SU-DHL-6 (cell line): ENCODE results near the gene NFAT5.
"Not testable (repeated sequence)": the region's sequence is repeated elsewhere in the genome, so short reads cannot be mapped to it uniquely, and the experiment has no call there.

ENCODE experiments used
- H2AFZ ChIP-seq: fragments of 200-600 bp; sonication (generic); 2 replicates; pipeline ENCODE4 v1.6.1; 2014; ENCODE audit warnings: low read depth, mild to moderate bottlenecking, moderate library complexity, mixed read lengths, antibody characterized with exemption, low read length; ENCODE audit not compliant: severe bottlenecking
- H3F3A ChIP-seq: fragments of 200-600 bp; shearing (Covaris generic); 2 replicates; pipeline ENCODE4 v1.6.0; 2016; ENCODE audit warnings: antibody characterized with exemption, mild to moderate bottlenecking; ENCODE audit not compliant: insufficient read depth
- H3K27ac ChIP-seq: fragments of 200-600 bp; sonication (generic); 2 replicates; pipeline ENCODE4 v1.5.1; 2016; ENCODE audit warnings: low read depth, mild to moderate bottlenecking, low read length, moderate library complexity, mixed read lengths
- H3K27me3 ChIP-seq: fragments of 200-600 bp; sonication (generic), shearing (Covaris generic); 2 replicates; pipeline ENCODE4 v1.6.0; 2014; ENCODE audit warnings: mild to moderate bottlenecking, low read length
- H3K36me3 ChIP-seq: fragments of 200-600 bp; sonication (generic); 2 replicates; pipeline ENCODE4 v1.6.1; 2014; ENCODE audit warnings: mild to moderate bottlenecking, low read length, mixed read lengths
- H3K4me2 ChIP-seq: fragments of 300-600, 200-600 bp; shearing (Covaris generic), sonication (generic); 2 replicates; pipeline ENCODE4 v1.6.0; 2014; ENCODE audit warnings: low read length, low read depth, mild to moderate bottlenecking; ENCODE audit not compliant: poor library complexity, severe bottlenecking
- H3K4me3 ChIP-seq: fragments of 200-600 bp; sonication (generic); 2 replicates; pipeline ENCODE4 v1.5.1; 2014; ENCODE audit warnings: antibody characterized with exemption, low read length, mild to moderate bottlenecking, mixed read lengths; ENCODE audit not compliant: insufficient read depth, poor library complexity, severe bottlenecking
- H3K79me2 ChIP-seq: fragments of 200-600 bp; sonication (generic); 2 replicates; pipeline ENCODE4 v1.6.1; 2014; ENCODE audit warnings: mild to moderate bottlenecking, low read length, moderate library complexity; ENCODE audit not compliant: insufficient read depth
- H3K9ac ChIP-seq: fragments of 200-600 bp; sonication (generic); 2 replicates; pipeline ENCODE4 v1.7.0; 2014; ENCODE audit warnings: mild to moderate bottlenecking, low read length
- H3K9me2 ChIP-seq: fragments of 200-600 bp; sonication (generic); replicated peaks from 2 replicates; pipeline ENCODE4 v1.6.1; 2014; ENCODE audit warnings: low read length; ENCODE audit not compliant: insufficient read depth
- H3K9me3 ChIP-seq: fragments of 200-600 bp; sonication (generic); 2 replicates; pipeline ENCODE4 v1.6.1; 2014; ENCODE audit warnings: low read length, mixed read lengths; ENCODE audit not compliant: insufficient read depth
- H4K20me1 ChIP-seq: fragments of 200-600 bp; sonication (generic); 2 replicates; pipeline ENCODE4 v1.6.1; 2014; ENCODE audit warnings: low read depth, mild to moderate bottlenecking, antibody characterized with exemption, low read length, moderate library complexity, mixed read lengths
- EZH2phosphoT487 ChIP-seq: fragments of 200-600 bp; sonication (generic), shearing (Covaris generic); conservative IDR thresholded peaks from 2 replicates; pipeline ENCODE4 v1.6.1; 2018; ENCODE audit warnings: mild to moderate bottlenecking, antibody characterized with exemption, low read length, moderate library complexity, mixed read lengths
- TF ChIP-seq, protein P1 (sequence below): fragments of 200-600 bp; sonication (generic); IDR thresholded peaks from one replicate; pipeline ENCODE4 v1.5.1; 2017; ENCODE audit warnings: antibody characterized with exemption, mild to moderate bottlenecking, low read length, moderate library complexity; ENCODE audit not compliant: insufficient read depth, poor library complexity, severe bottlenecking

The NFAT5 gene

DNA sequence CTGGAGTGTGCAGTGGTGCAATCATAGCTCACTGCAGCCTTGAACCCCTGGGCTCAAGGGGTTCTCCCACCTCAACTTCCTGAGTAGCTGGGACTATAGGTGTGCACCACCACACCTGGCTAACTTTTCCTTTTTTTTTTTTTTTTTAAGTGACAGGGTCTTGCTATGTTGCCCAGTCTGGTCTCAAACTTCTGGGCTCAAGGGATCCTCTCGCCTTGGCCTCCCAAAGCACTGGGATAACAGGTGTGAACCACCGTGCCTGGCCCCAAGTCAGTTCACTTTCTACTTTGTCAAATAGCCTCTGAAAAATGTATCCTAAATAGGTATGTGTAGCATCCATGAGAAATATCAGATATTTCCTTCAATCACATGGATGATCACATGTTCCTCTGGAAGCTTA, 9.9 kb upstream of the NFAT5 start:
- Histone ChIP-seq H3K9me3 (no peaks in the 10 kb centered on the region), H3K36me3 (no peaks in the 10 kb centered on the region), H3K9me2 (no peaks in the 10 kb centered on the region), H2AFZ (no peak overlapping the region), H3K79me2 (no peaks in the 10 kb centered on the region), H3K9ac (no peak overlapping the region), H3K4me2 (no peak overlapping the region), H3K27me3 (no peaks in the 10 kb centered on the region), H4K20me1 (no peaks in the 10 kb centered on the region), H3K4me3 (no peak overlapping the region), H3F3A (no peaks in the 10 kb centered on the region), H3K27ac (no peak overlapping the region)
- TF ChIP-seq, protein P1, sequence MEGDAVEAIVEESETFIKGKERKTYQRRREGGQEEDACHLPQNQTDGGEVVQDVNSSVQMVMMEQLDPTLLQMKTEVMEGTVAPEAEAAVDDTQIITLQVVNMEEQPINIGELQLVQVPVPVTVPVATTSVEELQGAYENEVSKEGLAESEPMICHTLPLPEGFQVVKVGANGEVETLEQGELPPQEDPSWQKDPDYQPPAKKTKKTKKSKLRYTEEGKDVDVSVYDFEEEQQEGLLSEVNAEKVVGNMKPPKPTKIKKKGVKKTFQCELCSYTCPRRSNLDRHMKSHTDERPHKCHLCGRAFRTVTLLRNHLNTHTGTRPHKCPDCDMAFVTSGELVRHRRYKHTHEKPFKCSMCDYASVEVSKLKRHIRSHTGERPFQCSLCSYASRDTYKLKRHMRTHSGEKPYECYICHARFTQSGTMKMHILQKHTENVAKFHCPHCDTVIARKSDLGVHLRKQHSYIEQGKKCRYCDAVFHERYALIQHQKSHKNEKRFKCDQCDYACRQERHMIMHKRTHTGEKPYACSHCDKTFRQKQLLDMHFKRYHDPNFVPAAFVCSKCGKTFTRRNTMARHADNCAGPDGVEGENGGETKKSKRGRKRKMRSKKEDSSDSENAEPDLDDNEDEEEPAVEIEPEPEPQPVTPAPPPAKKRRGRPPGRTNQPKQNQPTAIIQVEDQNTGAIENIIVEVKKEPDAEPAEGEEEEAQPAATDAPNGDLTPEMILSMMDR = no peak
- TF ChIP-seq EZH2phosphoT487 = no peak

DNA sequence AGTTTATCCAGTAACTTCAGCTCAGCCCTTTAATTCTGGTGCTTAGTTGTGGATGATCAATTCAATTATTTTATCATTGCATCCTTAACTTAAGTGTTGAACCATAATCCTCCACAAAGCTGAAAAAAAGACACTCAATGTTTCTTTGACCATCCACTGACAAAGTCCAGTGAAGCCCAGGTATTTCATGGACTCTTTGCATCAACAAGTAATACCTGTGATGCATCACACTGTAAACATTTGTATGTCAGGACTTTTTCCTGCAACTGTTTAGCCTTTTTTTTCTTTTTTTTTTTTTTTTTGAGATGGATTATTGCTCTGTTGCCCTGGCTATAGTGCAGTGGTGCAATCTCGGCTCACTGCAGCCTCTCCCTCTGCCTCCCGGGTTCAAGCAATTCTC, 6.6 kb upstream of the NFAT5 start:
- H3F3A ChIP-seq = no peaks in the 10 kb centered on the region; the same call in 1 of the 2 replicates
- H3K9me2 ChIP-seq = no peaks in the 10 kb centered on the region
- H2AFZ ChIP-seq = no peak overlapping the region
- no peaks in the 10 kb centered on the region for H3K27me3 ChIP-seq
- no peak overlapping the region for H3K27ac ChIP-seq
- no peak overlapping the region for H3K4me2 ChIP-seq
- H3K36me3 ChIP-seq = no peaks in the 10 kb centered on the region
- no peak overlapping the region for H3K9ac ChIP-seq
- no peaks in the 10 kb centered on the region for H3K9me3 ChIP-seq
- H4K20me1 ChIP-seq = no peaks in the 10 kb centered on the region
- H3K4me3 ChIP-seq = no peak overlapping the region
- H3K79me2 ChIP-seq = no peaks in the 10 kb centered on the region
- TF ChIP-seq, protein P1 = no peak
- TF ChIP-seq EZH2phosphoT487 = no peak

- not testable (repeated sequence) for H3K9me2 ChIP-seq, H2AFZ ChIP-seq, H3K27me3 ChIP-seq, H3K4me3 ChIP-seq, H3K27ac ChIP-seq, H3K36me3 ChIP-seq, H3K9ac ChIP-seq, H4K20me1 ChIP-seq, H3K79me2 ChIP-seq, H3K9me3 ChIP-seq, H3F3A ChIP-seq, H3K4me2 ChIP-seq
Observed at GRCh38 chr16:69561367-69561766, 4.4 kb upstream of the NFAT5 start.

DNA sequence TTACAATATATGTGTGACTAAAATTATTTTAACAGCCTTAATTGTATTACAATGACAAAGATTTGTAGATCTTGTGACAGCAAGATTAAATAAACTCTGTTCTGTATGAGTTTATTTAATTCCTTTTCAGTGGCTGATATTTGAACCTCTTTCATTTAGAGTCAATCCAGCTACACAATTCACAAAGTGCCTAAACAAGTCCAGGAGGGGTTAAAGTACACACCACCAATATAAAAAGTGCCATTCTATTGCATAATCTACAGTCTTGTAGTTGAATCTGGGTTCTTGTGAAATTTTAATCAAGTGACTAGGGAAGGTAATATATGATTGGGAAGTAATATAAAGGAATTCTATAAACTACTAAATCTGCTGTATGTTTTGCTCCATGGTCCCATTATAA, 3.9 kb upstream of the NFAT5 start:
- Histone ChIP-seq H2AFZ (no peak overlapping the region), H3K9me2 (no peaks in the 10 kb centered on the region), H3K27ac (no peak overlapping the region), H3K9me3 (no peaks in the 10 kb centered on the region), H3K36me3 (no peaks in the 10 kb centered on the region), H3K9ac (no peak overlapping the region), H3K27me3 (no peaks in the 10 kb centered on the region), H3K79me2 (peaks cover 4% of the 10 kb centered on the region), H3F3A (no peaks in the 10 kb centered on the region; the same call in 1 of the 2 replicates), H3K4me2 (no peak overlapping the region), H4K20me1 (no peaks in the 10 kb centered on the region), H3K4me3 (no peak overlapping the region)
- TF ChIP-seq EZH2phosphoT487 = no peak
- TF ChIP-seq, protein P1 = no peak
